Measurements from ENCODE around the gene GLG1.
"Not testable (repeated sequence)": the region's sequence is repeated elsewhere in the genome, so short reads cannot be mapped to it uniquely, and the experiment has no call there.

GLG1 gene

DNA sequence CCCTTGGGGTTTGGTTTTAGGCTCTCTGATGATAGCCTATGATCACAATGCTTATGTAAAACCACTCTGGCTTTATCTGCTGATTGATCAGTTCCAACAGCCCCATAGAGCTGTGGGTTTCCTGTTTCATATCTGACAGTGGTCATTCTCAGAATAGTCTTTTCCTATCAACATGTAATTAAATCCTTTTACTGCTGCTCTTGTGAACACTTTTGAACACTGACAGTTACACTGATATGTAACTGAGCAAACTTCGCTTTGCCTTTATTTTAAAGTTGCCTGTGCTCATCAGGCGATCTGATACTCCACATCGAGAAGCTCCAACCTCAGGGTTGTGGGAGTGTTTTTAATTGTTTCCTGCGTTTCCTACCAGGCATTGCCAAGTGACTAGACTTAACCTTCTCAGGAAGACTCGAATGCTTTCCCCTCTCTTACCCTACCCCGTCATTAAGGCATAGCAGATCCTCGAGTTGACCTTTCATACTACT lies 168.4 kb downstream of the GLG1 start:
- no peak for DNase-seq

- DNase-seq: no peak
Measured at GRCh38 chr16:74431516-74431915, 175.4 kb downstream of the GLG1 start.

DNA sequence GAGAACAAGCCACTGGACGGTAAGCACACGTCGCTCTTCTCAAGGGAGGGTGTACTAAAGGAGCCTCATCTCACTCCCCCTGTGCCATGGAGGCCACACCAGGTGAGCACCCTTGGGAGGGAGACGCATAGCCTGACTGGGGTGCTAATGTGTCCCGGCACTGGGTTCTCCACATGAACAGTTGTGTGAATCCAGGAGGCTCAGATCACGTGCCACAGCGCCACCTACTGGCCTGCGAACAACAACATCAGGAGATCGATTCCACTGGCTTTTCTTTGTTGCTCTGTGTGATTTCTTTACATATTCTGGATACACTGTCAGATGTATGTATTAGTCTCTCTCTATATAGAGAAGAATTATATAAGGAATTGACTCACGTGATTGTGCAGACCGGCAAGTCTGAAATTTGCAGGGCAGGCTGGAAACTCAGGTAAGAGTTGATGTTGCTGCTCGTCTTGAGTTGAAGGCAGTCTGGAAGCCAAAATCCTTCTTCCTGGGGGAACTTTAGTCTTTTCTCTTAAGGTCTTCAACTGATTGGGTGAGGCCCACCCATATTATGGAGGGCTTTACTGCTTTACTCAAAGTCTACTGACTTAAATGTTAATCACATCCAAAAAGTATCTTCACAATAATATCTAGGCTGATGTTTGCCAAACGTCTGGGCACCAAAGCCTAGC lies 176.7 kb downstream of the GLG1 start:
- DNase-seq: peak; percentile 40

GRCh38 chr16:74428493-74428892 lies 178.4 kb downstream of the GLG1 start:
- not testable (repeated sequence) for DNase-seq

DNA sequence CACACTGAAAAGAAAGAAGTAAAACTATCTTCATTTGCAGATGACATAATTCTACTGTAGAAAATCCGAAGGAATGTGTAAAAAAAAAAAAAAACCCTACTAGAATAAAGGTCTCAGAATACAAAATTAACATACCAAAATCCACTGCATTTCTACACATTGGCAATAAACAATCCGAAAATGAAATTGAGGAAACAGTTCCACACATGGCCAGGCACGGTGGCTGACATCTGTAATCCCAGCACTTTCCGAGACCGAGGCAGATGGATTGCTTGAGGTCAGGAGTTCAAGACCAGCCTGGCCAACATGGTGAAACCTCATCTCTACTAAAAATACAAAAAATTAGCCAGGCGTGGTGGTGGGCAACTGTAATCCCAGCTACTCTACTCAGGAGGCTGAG lies 181.2 kb downstream of the GLG1 start:
- DNase-seq: not testable (repeated sequence)

- DNase-seq: not testable (repeated sequence)
Measured at GRCh38 chr16:74423721-74424120, 183.2 kb downstream of the GLG1 start.

DNA sequence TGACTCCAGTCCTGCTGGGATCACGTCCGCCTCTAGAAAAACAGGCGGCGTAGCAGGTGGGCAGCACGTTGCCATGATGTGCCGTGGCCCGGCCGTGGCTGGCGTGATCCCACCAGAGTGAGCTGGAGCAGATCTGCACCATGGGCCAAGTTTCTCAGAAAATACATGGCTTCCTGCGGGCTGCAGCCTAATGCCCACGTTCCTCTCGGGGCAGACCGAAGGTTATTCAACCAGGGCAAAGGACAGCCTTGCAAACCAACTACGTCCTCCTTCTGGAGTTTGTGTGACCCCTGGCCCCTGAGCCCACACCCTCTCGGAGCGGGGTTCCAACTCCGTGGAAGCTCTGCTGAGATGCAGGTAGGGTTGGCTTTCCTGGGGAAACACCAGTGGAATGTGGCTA lies 184.8 kb downstream of the GLG1 start:
- not testable (repeated sequence) for DNase-seq

DNA sequence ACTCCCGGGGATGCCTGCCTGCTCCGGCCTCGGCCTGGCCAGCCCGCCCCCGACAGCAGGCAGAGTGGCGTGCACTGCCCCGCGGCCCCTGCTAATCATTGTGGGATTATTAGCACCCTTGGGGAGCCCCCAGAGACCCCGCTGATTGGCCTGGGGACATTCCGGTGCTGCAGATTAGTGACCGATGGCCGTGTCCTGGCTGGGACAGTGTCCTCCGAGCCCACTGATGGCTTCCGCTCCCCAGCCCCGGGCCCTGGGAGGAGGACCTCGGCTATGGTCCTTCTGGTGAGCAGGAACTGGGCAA lies 185.5 kb downstream of the GLG1 start:
- not testable (repeated sequence) for DNase-seq

DNA sequence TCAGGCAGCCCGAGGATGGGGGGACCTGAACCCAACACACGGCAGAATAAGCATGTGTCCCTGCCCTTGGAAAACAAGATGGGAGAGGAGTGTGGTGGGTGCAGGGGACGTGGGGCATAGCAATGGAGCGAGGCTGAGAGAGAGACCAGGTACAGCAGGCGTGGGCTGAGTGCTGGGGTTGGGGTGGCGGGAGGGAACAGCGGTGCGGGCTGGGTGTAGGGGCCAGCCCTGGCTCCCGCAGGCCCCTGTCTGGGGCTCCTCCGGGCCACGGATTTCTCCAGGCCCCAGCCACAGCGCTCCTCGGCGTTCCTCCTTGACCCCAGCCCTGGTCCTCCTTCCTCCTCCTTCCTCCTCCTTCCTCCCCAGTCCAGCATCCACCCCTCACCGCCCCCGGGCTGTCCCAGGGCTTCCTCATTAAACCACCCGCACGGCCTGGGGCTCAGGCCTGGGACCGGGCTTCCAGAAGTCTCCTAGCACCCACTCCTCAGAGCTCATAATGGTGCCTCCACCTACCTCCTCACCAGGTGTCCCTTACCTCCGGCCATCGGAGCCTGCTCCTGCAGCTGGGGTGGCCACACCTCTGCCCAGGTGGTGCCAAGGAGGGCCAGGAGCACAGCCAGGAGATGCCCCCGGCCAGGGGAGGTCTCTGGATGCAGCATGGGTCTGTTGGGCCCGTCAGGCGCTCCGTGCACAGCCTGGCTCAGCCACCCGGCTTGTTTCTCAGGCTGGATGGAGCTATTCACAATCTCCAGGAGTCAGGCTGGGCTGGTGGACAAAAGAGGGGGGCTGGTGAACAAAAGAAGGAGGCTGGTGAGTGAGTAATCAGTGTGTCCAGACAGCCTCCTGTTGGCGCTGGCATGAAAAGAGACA lies 186.1 kb downstream of the GLG1 start, which contains the start of gene CLEC18B:
CLEC18B (minus strand) TSS at position 867 of the 870 bp plus-strand sequence; CDS start at position 659, 208 bp downstream.
- not testable (repeated sequence) for DNase-seq

DNA sequence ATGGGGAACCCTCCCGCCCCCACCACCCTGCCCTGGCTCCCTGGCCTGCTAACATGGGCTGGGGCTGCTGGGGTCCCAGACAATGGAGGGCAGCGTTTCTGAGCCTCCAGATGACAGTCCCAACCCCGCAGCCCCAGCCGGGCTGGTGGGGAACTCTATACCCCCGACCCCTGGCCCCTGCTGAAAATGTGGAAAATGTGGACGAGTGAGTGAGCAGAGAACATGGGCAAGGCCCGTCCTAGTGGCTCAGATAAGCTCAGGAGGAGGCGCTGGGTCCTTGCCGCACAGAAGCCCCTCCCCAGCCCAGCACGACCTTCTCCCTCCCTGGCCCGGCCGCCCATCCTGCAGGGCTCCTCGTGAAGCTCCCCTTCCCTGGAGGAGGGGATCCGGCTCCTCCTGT lies 187.1 kb downstream of the GLG1 start:
- not testable (repeated sequence) for DNase-seq

DNA sequence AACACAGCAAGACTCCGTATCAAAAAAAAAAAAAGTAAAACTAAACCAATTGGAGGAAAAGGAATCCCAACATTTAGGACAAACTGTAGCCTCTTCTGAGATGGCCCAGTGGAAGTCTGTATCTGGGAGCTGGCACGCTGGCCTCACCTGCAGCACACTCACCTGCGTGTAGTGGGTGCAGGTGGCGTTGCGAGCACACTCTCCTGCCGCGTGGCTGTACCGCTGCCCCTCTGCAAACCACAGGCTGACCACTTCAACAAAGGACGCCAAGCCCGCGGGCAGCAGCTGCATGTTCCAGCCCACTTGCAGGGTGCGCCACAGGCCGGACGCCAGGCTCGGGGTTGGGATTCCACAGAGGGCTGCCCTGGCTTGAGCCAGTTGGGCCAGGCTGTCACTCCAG lies 189.0 kb downstream of the GLG1 start:
- not testable (repeated sequence) for DNase-seq

DNA sequence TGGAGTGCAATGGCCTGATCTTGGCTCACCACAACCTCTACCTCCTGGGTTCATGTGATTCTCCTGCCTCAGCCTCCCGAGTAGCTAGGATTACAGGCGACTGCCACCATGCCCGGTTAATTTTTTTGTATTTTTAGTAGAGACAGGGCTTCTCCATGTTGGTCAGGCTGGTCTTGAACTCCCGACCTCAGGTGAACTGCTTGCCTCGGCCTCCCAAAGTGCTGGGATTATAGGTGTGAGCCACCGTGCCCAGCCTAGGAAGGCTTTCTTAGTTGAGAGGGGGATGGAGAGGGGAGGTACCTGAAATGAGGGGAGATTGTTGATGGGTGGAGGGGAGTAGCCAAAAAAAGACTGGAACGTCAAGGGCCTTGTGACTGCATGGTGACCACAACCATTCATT lies 193.0 kb downstream of the GLG1 start:
- not testable (repeated sequence) for DNase-seq

GRCh38 chr16:74413485-74413884 lies 193.4 kb downstream of the GLG1 start:
- DNase-seq: not testable (repeated sequence)

- DNase-seq: not testable (repeated sequence)
Measured at GRCh38 chr16:74412775-74413390, 194.0 kb downstream of the GLG1 start.

DNA sequence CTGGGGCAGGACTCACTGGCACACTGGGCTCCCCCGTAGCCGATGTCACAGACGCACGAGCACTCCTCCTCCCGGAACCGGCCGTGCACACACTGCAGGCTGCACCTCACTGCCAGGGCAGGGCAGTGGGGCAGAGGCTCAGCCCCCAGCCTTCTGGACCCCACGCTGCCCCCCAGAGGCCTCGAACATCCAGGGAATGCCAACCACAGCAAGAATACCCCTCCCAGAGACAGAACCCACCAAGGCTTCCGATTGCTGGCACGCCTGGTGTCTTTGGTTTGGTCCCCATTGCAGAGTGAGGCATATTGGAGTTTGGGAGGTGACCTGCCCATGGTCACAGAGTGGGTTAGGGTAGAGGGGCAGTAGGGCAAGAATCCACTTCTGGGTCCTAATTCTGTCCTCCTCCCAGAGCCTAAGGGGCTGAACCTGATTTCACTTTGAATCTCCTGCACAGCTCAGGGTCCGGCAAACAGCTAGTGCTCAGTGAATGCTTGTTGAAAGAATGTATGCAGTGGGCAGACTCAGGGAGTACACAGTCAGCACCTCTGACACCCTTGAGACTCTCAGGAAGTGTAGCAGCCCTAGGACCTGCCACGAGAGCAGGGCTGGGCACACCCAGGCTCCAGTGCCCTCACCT lies 194.7 kb downstream of the GLG1 start:
- DNase-seq: not testable (repeated sequence)

DNA sequence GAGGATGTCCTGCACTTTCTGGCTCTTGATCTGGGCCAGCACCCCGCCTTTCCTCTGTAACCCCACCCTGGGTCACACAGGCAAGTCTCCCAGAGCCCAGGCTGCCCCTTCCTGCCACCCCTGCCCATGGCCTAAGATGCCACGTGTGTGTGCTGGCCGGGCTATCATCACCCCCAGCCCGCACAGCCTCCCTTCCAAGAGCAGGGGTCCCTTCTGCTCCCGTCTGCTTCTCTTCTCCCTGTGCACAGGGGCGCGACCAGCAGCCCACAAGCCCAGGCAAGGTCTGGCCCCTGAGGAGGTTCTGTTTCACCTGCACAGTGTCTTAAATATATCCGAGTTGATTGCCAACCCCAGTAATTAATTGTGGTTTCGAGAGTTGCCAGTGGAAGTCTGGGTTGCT lies 195.9 kb downstream of the GLG1 start:
- DNase-seq: not testable (repeated sequence)

- DNase-seq: not testable (repeated sequence)
Measured at GRCh38 chr16:74410057-74410957, 196.6 kb downstream of the GLG1 start.

- not testable (repeated sequence) for DNase-seq
Measured at GRCh38 chr16:74409185-74409981, 197.5 kb downstream of the GLG1 start.

DNA sequence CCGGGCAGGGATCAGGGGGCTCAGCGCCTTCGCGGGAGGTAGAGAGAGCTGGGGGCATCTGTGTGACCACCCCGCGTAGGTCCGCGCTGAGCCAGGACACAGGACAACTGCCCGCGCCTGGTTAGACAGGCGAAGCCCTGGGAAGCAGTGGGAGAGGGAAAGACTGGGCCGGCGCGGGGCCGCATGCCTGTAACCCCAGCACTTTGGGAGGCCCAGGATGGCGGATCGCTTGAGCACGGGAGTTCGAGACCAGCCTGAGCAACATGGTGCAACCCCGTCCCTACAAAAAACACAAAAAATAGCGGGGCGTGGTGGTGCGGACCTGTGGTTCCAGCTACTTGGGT lies 199.6 kb downstream of the GLG1 start:
- DNase-seq: not testable (repeated sequence)

- not testable (repeated sequence) for DNase-seq
Measured at GRCh38 chr16:74406600-74407361, 200.1 kb downstream of the GLG1 start.

All from fibroblast of skin of back (primary cell).